ENCODE results near the gene UGT1A9.
A peak's percentile ranks its signal among the peaks of the same experiment; 100 is the strongest.

Gene UGT1A9

DNA sequence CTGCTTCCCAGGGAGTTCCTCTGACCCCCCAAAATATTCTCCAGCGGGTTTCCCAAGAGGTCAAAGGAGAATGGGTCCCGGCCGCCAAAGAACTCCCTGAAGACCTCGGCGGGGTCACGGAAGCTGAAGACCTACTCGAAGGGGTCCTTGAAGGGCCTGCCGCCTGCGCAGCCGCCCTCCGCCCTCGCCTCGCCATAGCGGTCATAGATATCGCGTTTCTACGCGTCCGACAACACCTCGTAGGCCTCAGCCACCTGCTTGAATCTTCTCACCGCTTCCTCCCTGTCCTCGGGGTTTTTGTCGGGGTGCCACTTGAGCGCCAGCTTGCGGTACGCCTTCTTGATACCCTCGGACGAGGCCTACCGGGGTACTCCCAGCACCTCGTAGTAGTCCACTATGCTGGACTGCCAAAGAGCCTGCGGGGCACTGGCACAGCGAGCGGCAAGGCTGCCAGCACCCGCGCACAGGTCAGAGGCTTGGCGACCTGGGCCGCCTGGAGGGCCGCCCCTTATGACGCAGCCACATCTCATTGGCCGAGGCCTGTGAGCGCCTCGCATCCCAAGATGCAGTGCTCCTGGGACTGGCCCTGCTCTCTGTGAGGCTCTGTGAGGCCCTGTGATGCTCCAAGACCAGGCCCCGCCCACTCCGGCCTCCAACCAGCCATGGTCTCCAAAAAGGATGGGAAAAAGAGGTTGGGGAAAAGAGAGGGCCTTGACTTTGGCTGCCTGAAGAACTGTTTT, 83.3 kb downstream of the UGT1A9 start:
- intact Hi-C loops (cut with DNase I) = no loop called here
- DNase-seq = peak in 1 of 10 donors; percentile 84

DNA sequence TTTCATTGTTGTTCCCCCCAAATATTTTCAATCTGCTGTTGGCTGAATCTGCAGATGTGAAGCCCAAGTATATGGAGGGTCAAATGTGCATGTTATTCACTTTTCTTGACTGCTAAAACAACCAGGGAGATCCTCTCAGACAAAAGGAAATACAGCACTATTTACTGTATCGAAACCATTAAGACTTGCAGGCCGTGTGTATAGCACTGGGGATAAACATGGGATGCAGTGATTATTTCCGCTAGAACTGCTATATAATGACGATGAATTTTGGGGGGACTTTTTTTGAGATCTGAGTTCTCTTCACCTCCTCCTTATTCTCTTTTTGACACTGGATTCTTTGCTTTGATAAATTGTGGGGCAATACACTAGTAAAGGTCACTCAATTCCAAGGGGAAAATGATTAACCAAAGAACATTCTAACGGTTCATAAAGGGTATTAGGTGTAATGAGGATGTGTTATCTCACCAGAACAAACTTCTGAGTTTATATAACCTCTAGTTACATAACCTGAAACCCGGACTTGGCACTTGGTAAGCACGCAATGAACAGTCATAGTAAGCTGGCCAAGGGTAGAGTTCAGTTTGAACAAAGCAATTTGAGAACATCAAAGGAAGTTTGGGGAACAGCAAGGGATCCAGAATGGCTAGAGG, 84.9 kb downstream of the UGT1A9 start:
- DNase-seq = no peak
- intact Hi-C loops (cut with DNase I) = no loop called here

DNA sequence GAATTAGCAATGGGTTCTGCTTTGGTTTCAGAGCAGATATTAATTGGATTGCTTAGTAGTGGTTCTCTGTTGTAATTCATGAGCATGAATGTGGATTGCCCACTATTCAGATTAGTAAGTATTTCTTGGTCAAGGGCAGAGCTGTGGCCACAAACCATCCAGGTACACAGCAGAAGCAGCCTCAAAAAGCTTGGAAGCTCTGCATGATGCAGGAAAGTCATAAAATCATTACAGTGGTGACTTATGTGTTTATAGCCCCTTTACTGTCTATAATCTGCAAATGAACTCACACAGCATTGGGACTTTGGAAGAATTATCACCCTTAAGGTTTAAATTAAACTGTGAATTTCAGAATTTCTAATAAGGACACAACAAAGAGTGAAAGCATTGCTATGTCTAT, 86.4 kb downstream of the UGT1A9 start:
- intact Hi-C loops (cut with DNase I) = no loop called here

DNA sequence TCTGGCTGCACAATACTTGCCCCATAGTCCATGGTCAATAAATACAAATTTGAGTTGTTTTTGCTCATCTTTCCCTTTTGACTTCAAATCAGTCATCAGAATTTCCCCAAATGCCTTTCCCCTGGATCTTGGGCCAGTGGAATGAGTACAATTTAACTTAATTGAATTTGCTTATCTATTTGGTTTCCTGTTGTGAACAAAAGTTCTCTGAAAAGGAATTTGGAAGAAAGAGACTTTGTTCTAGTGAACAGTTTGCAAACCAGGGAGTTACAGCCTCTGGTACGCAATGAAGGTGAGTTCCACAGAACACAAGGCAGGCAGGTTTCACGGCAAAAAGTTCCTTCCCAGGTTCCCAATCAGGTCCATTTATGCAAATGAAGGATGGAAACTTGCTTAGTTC, 87.2 kb downstream of the UGT1A9 start:
- DNase-seq = no peak
- intact Hi-C loops (cut with DNase I) = no loop called here

More for the DNA sequence above, 86.4 kb downstream of the UGT1A9 start:
- DNase-seq = no peak

DNA sequence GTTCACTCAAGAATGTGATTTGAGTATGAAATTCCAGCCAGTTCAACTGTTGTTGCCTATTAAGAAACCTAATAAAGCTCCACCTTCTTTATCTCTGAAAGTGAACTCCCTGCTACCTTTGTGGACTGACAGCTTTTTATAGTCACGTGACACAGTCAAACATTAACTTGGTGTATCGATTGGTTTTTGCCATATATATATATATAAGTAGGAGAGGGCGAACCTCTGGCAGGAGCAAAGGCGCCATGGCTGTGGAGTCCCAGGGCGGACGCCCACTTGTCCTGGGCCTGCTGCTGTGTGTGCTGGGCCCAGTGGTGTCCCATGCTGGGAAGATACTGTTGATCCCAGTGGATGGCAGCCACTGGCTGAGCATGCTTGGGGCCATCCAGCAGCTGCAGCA, 88.3 kb downstream of the UGT1A9 start, which contains the start of gene UGT1A1:
Gene UGT1A1, plus strand, starts transcription at position 228 of the 400 bp plus-strand sequence. Its CDS starts 18 bp downstream, at position 246.
- intact Hi-C loops (cut with DNase I) = no loop called here
- no peak for DNase-seq

DNA sequence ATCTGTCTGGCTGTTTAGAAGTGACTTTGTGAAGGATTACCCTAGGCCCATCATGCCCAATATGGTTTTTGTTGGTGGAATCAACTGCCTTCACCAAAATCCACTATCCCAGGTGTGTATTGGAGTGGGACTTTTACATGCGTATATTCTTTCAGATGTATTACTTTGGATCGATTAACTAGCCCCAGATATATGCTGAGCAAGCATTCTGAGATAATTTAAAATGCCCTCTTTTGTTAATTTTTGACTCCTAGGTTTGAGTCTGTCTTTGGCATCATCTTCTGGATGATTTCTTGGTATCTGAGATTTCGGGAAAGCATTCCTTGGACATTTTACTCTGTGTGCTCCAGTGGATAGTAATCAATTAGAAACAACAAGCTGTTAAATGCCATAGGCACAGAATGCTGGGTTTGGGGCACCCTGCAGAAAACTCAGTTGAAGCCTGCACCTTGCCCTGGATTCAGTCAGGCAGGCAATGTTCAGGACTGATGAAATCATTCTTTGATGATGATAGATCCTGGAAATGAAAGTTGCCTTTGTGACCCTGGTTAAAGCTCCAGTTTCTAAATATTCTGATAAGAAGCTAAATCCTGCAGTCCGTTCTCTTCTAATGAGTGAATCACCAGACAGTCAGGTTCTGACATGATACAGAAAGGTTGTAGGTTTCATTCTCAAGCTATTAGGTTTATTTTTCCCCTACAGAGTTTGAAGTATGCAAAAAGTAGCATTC, 89.5 kb downstream of the UGT1A9 start:
- intact Hi-C loops (cut with DNase I) = no loop called here

DNA sequence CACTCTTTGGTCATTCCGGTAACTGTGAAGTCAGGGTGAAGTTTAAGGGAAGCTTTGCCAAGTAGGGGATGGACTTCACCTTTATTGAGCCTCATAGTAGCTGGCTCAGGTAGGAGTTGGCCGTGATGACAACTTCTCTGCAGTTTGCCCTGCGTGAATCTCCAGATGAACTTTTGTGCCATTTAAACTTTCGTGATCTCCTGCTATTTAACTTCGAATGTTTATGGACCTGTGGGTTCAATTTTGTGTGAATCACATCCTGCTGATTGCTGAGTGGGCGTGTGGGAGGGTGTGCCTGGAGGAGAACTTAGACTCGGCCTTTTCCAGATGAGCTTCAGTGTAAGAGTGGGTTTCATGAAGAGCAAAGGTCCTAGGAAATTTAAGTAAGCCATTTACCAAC, 92.6 kb downstream of the UGT1A9 start:
- intact Hi-C loops (cut with DNase I) = no loop called here

More for the DNA sequence above, 89.5 kb downstream of the UGT1A9 start:
- DNase-seq = no peak

DNA sequence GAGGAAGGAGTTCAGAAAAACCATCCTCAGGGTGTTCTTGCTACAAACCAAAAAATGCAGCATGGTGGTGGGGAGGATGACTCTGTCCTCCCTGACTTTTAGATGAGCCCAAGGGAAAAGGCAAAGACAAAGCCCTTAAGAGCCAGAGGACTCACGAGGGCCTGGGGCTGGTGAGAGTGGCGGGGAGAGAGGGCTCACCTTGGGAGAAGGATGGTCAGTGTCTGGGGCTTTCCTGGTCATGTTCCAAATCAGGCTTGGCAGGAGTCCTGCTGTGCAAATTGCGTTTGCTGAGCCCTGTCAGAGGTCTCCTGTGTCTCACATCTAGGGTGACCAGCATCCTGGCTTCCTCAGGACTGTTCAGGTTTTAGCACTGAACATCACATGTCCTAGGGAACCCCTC, 93.1 kb downstream of the UGT1A9 start:
- intact Hi-C loops (cut with DNase I) = no loop called here
- DNase-seq = no peak

More for the DNA sequence above, 92.6 kb downstream of the UGT1A9 start:
- no peak for DNase-seq

DNA sequence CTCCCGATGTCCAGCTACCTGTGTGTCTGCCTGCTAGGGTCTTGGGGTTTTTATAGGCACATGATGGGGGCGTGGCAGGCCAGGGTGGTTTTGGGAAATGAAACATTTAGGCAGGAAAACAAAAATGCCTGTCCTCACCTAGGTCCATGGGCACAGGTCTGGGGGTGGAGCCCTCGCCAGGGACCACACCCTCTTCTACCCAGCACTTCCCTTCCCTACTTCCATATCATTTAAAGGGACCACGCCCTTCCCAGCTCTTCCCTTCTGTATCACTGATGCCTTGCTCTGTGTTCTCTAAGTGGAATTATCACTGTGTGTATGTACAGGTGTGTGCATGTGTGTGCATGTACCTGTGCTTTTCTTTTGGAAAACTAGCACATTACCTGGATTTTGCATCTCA, 94.7 kb downstream of the UGT1A9 start:
- DNase-seq = no peak
- intact Hi-C loops (cut with DNase I) = no loop called here

DNA sequence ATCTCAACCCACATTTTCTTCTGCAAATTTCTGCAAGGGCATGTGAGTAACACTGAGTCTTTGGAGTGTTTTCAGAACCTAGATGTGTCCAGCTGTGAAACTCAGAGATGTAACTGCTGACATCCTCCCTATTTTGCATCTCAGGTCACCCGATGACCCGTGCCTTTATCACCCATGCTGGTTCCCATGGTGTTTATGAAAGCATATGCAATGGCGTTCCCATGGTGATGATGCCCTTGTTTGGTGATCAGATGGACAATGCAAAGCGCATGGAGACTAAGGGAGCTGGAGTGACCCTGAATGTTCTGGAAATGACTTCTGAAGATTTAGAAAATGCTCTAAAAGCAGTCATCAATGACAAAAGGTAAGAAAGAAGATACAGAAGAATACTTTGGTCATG, 96.4 kb downstream of the UGT1A9 start:
- DNase-seq = no peak
- intact Hi-C loops (cut with DNase I) = no loop called here

DNA sequence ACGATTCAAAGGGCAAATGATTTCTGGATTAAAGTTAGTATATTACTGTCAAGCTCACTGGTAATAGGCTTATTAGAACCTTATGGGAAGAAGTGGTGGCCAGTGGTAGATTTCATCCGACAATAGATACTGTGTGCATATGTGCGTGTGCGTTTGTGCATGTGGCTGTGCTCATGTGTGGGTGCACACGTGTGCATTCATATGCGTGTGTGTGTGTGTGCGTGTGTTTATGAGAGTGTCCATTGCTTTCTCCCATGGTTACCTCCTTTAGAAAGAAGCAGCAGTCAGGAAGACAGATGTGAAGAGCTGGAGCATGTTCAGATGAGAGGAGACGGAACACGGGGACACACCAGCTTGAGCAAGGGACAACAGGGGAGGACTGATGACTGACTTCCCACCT, 97.6 kb downstream of the UGT1A9 start:
- intact Hi-C loops (cut with DNase I) = no loop called here
- DNase-seq = no peak

DNA sequence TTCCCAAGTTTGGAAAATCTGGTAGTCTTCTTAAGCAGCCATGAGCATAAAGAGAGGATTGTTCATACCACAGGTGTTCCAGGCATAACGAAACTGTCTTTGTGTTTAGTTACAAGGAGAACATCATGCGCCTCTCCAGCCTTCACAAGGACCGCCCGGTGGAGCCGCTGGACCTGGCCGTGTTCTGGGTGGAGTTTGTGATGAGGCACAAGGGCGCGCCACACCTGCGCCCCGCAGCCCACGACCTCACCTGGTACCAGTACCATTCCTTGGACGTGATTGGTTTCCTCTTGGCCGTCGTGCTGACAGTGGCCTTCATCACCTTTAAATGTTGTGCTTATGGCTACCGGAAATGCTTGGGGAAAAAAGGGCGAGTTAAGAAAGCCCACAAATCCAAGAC, 100.5 kb downstream of the UGT1A9 start:
- intact Hi-C loops (cut with DNase I) = no loop called here
- no peak for DNase-seq

DNA sequence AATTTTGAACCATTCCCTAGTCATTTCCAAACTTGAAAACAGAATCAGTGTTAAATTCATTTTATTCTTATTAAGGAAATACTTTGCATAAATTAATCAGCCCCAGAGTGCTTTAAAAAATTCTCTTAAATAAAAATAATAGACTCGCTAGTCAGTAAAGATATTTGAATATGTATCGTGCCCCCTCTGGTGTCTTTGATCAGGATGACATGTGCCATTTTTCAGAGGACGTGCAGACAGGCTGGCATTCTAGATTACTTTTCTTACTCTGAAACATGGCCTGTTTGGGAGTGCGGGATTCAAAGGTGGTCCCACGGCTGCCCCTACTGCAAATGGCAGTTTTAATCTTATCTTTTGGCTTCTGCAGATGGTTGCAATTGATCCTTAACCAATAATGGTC, 100.9 kb downstream of the UGT1A9 start:
- DNase-seq = no peak
- intact Hi-C loops (cut with DNase I) = no loop called here

DNA sequence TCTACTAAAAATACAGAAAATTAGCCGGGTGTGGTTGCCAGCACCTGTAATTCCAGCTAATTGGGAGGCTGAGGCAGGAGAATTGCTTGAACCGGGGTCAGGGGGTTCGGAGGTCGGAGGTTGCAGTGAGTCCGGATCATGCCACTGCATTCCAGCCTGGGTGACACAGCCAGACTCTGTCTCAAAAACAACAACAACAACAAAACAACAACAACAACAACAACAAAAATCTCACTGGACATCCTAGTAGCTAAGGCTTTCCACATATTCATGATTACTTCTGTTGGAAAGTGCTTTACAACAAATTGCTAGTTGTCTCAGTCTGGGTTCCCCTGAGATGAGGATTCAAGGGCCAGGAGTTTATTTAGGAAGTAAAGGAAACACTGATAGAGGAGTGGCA, 102.2 kb downstream of the UGT1A9 start:
- intact Hi-C loops (cut with DNase I) = no loop called here
- DNase-seq = no peak

DNA sequence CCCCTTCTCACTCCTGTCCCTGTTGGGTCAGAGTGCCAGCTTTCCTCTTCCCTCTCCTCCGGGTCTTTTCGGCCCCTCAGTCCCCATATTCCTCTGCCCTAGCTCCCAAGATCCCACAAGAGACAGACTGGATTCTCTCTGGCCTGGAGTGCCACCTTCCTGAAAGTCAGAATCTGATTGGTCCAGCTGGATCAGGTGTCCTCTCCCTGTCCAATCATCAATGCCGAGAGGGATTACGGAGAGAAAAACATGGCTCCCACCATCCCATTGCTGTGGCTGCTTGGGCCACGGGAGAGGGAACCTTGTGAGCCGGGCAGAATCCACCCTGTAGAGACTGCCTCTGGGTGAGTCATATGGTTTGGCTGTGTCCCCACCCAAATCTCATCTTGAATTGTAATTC, 103.7 kb downstream of the UGT1A9 start:
- DNase-seq = no peak
- intact Hi-C loops (cut with DNase I) = no loop called here

DNA sequence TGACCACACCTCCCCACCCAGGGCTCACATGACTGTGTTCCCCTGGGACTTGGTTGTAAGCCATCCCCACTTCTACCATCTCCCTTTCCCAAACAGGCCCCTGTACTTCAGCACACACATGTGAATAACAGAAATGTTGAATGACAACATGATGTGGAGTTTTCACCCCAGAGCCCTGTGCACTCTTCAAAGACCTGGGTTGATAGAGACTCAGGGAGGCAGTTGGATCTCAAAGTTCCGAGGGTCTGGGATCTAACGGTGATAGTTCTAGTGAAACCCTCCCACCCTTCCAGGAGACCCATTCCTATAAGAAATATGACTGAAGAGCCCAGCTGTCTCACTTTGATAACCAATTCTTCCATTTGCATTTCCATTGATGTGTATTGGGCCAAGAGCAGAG, 106.3 kb downstream of the UGT1A9 start, which contains the start of gene MROH2A:
Gene MROH2A, plus strand, starts transcription at position 301 of the 400 bp plus-strand sequence. CDS start 1,029 bp downstream, outside the sequence.
- intact Hi-C loops (cut with DNase I) = no loop called here

DNA sequence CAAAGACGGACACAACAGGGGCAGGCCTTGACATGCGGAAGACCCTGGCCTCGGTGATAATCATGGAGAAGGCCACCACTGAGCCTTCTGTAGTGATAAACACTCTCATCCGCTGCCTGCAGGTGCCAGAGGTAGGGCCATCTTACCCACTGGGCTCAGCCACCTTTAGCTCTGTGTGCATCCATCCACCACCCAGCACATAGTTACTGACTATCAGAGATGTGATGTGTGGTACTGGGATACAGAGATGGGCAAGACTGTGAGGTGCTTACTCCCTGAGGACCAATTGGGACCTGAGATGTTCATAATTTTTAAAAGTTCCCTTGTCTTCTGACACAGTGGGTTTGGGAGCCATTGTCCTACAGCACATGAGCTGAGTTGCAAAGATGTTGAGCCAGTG, 108.0 kb downstream of the UGT1A9 start:
- no peak for DNase-seq
- intact Hi-C loops (cut with DNase I) = no loop called here

More for the DNA sequence above, 106.3 kb downstream of the UGT1A9 start, which contains the start of gene MROH2A:
- no peak for DNase-seq

DNA sequence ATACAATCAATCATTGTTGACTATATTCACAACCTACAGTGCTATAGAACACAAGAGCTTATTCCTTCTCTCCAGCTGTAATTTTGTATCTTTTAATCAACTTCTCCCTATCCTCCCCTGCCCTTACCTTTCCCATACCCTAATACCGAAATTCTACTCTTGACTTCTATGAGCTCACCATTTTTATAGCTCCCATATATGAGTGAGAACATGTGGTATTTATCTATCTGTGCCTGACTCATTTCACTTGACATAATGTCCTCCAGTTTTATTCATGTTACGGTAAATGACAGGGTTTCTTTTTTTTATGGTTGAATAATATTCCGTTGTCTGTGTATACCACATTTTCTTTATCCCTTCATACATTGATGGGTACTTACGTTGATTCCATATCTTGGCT, 109.1 kb downstream of the UGT1A9 start:
- intact Hi-C loops (cut with DNase I) = no loop called here
- no peak for DNase-seq

DNA sequence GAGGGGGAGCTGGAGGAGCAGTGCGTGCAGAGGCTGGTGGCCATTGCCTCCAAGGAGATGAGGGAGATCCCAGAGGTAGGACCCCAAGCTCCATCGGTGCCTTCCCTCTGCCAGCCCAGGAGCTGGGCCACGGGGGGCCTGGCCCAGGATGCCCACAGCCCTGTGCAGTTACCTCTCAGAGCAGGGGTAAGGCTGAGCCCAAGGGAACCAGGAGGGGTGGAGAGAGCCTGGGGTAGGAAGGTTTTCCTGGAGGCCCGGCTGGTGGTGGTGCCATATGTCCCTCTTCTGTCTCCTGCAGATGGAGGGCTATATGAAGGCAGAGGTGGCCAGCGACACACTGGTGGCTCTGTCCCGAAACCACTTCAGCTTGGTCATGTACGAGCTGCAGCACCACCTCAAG, 117.9 kb downstream of the UGT1A9 start:
- intact Hi-C loops (cut with DNase I) = no loop called here
- DNase-seq = no peak

DNA sequence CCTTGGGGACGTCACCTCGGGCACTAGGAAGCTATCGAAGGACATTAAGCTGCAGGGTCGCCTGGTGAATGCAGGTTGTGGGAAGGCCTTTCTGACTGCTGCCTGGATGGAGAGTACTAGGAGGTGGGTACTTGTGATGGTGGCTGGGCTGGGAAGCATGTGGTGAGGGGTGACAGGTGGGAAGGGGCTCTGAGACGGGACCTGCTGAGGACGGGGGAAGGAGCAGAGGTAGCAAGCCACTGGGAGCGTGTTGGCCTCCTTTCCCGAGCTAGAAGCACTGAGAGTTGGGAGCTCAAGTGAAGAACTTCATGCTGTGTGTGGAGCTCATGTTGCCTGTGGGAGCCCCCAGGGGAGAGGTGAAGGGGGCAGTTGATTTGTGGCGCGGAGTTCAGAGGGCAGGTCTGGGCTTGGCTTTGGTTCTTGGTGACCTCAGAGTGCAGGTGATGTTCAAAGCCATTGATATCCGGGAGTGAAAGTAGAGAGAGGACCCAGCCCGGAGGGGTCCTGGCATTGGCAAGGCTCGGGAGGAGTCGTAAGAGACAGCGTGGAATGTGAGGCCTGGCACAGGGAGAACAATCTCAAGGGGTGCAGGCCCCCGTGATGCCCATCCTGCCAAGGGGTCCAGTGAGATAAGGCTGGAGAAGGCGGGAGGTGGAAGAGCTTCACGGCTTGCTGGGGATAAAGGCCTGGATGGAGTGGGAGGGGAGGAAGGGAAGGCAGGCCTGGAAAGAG, 119.6 kb downstream of the UGT1A9 start:
- intact Hi-C loops (cut with DNase I) = no loop called here

DNA sequence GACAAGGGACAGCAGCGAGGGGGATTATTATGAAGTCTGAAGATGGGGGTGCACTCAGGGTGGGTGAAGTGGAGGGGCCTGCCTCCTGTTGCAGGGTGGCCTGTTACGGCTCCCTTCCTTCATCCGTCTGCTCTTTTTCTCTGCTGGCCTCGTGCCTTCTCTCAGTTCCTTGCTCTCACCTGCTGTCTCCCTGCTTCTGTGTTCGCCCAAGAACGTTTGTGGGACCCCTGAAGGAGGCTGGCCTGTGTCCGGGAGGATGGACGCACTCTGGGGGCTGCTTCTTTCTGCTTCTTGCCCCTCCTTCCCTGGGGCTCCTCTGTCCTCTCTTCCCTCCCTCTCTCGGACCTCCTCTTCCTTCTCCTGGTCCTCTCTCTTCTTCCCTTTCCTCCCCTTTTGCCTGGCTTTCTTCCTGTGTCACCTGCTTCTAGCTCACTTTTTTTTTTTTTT, 120.2 kb downstream of the UGT1A9 start:
- intact Hi-C loops (cut with DNase I) = no loop called here
- DNase-seq = no peak

More for the DNA sequence above, 119.6 kb downstream of the UGT1A9 start:
- DNase-seq = no peak
